VCaP (cell line): ENCODE data around the gene GRAMD1B.

Experiments used
- H3K27ac ChIP-seq: fragments of 450-650 bp; 2 replicates; pipeline ENCODE4 v1.5.1; 2017
- CTCF ChIP-seq: fragments of 450-650 bp; conservative IDR thresholded peaks from 2 replicates; pipeline ENCODE4 v1.5.1; 2017; ENCODE audit warnings: mild to moderate bottlenecking, moderate library complexity

Gene GRAMD1B

DNA sequence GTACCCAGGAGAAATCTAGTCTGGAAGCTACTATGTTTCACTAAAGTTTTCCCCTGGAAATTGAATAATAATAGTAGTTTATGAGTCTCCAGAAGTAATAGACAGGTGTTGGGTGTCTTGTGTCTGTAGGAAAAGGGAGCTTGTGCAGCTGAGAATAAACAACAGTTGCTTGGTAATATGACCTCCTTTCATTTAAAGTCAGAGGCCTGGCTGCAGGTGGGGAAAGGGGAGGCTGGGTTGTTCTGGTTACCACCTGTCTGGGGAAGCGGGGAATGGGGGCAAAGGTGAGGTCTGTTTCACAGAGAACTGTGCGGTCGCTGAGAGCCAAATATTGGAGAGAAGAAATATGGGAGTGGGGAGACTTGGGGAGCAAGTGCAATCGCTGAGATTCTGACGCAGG is 3.3 kb upstream of the GRAMD1B start:
- no peak overlapping the region for H3K27ac ChIP-seq
- TF ChIP-seq CTCF = no peak

DNA sequence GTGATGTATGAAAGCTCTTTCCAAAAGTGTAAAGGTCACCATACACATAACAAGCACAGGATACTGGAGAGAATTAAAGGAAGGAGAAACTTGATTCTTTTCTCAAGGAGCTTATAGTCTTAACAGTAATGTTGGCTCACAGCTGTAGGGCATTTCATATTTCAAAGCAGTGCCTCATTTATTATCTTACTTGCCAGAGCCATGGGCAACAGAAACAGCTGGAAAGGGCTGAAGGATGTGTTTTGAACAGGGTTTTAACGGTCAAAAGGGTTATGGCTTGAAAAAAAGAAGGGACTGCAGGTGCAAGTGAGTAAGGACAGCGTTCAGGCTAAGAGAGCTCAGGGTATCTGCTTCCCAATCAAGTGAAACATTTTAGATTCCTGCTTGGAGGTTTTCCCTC is 2.7 kb upstream of the GRAMD1B start:
- no peak overlapping the region for H3K27ac ChIP-seq
- no peak for TF ChIP-seq CTCF

DNA sequence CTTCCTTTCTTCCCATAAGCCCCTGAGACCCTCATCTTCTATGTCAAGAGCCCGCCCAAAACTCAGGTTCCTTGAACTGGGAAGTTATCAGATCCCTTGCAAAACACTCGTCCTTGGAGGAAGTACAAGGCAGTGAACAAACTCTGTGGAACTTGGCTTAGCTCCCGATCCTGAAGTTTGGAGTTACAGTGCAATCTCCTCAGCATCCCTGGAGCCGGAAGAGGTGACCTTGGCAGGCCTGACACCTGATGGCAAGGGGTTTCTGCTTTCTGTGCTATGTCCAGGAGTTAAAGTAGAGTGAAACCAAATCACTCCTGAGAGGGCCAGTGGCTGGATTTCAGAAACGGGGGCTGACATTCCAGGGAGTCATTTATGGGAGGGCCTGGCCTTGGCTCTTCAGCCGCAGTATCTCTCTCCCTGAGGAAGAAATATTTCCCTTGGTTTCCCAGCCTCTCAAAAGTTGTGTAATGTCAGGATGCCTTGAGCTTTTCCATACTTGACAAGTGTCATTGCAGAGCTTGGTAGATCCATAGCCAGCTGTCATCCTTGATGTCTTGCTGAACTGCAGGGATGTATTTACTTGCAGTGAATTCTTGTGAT is 1.9 kb upstream of the GRAMD1B start:
- TF ChIP-seq CTCF = no peak
- no peak overlapping the region for H3K27ac ChIP-seq

- TF ChIP-seq CTCF = no peak
- no peak overlapping the region for H3K27ac ChIP-seq
Observed at GRCh38 chr11:123429336-123429735, 733 bp upstream of the GRAMD1B start.

DNA sequence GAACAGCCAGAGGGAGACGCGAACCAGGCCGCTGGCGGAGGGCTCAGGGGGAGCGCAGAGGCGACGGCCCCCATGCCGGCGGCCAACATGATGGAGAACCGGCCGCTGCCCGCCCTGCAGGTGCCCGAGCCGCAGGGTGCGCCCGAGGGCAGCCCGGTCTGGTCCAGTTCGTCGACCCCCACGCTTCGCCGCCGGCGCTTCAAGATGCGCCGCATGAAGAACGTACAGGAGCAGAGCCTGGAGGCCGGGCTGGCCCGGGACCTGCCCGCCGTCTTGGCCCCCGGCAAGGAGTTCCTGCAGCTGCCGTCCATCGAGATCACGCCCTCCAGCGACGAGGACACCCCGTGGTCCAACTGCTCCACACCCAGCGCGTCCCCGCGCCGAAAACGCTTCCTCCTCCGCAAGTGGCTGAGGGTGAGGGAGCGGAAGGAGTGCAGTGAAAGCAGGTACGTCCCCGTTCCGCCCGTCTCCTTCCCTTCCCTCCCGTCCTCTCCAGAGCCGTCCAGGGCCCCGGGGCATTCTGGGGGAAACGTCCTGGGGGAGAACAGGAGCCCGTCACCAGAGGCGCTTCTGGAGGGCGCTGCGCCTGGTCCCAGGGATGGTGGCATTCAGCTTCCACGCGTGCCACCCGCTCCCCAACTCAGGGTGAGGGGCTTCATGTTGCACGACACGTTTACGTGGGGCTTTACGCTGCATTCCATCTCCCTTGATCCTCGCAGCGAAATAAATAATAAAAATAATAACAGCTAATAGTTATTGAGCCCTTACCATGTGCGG is 840 bp downstream of the GRAMD1B start:
- TF ChIP-seq CTCF = no peak; the same call in 1 of the 2 replicates
- H3K27ac ChIP-seq = no peak overlapping the region; the same call in 1 of the 2 replicates

DNA sequence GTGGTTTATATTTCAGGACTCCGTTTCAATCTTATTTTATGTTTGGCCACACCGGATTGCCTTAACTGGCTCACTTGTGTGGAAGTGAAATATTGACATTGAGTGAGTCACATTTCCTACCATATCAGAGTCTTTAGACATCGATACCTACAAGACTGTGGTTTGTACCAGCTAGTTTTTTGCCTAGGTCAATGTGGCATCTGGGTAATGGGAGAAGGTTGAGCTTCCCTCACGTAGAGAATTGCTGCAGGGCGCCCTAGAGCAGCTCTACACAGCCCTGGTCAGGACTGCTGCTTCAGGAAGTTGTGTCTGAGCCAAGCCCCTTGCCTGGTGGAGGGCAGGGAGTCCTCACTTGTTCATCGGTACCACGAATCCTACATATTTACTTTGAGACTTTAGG is 1.6 kb downstream of the GRAMD1B start:
- H3K27ac ChIP-seq = no peak overlapping the region

GRCh38 chr11:123434262-123434661 is 4.2 kb downstream of the GRAMD1B start:
- TF ChIP-seq CTCF = peak; percentile 62

More for the DNA sequence above, 1.6 kb downstream of the GRAMD1B start:
- TF ChIP-seq CTCF = no peak

More at GRCh38 chr11:123434262-123434661, 4.2 kb downstream of the GRAMD1B start:
- H3K27ac ChIP-seq = no peak overlapping the region
